ENCODE measurements around the gene CPXM2. TPM values are rescaled to one million over a fixed set of nuclear protein-coding genes. Genes with fewer than 3 reads are reported as not detected.

Gene CPXM2
- total and polyA plus RNA-seq, 10 of the 15 experiments (the other 5 are each of a cell fraction or from before 2014, with no cell fraction given): 0.08 to 1.1 (median 0.58) TPM

GRCh38 chr10:123808906-123809305, 82.7 kb downstream of the CPXM2 start:
- intact Hi-C loops (cut with micrococcal nuclease; ENCODE audit: unreplicated experiment): no loop called here
- Histone ChIP-seq H3K36me3 (ENCODE audit: control insufficient read depth in 2 of 2, insufficient read depth in 2 of 2, low read length in 1 of 2) (no peaks in the 10 kb centered on the region), H2AFZ (ENCODE audit: control insufficient read depth, low read depth, low read length) (no peak overlapping the region), H3K79me2 (ENCODE audit: control insufficient read depth, insufficient read depth, low read length) (no peaks in the 10 kb centered on the region), H3K27ac (ENCODE audit: control insufficient read depth, insufficient read depth) (no peak overlapping the region), H3K4me1 (ENCODE audit: control insufficient read depth, insufficient read depth, low read length) (no peaks in the 10 kb centered on the region), H3K4me2 (ENCODE audit: control insufficient read depth, insufficient read depth) (no peak overlapping the region), H4K20me1 (ENCODE audit: control insufficient read depth, insufficient read depth) (no peaks in the 10 kb centered on the region), H3K9ac (ENCODE audit: control insufficient read depth, insufficient read depth, low read length) (no peak overlapping the region), H3K27me3 (replicated peaks in 1 of 2; ENCODE audit: control insufficient read depth in 2 of 2, insufficient read depth in 2 of 2, low read length in 1 of 2) (peaks cover 0 to 3% of the 10 kb centered on the region in 2 experiments; a peak in 1 of 4 replicates), H3K9me3 (replicated peaks; ENCODE audit: control insufficient read depth, insufficient read depth, low read length) (no peaks in the 10 kb centered on the region), H3K4me3 (no peak overlapping the region)
- ChIA-PET SMC1A (ENCODE audit: uncharacterized antibody, unreplicated experiment) (interaction anchor here (1.7 to 2.4 kb wide), 2 partner anchors 13 to 27 kb away, joined by 6 read pairs; no protein-coding TSS in a partner anchor), RAD21 (ENCODE audit: unreplicated experiment) (no interaction called here), POLR2A (no interaction called here), CTCF (no interaction called here)
- WGBS (ENCODE audit: insufficient coverage, insufficient replicate concordance, low lambda C conversion rate, missing lambda C conversion rate): 12% methylated on average over 6 of the region's 6 CpGs
- DNase-seq (ENCODE audit: low read depth, low spot score) (no peak), ATAC-seq (peak; percentile 52; the same call in 2 of the 3 replicates), FAIRE-seq (no peak)
- in situ Hi-C loops (cut with MboI): no loop called here
- TF ChIP-seq SUZ12 (IDR thresholded peaks at IDR 0.05; ENCODE audit: unreplicated experiment) (no peak), FOS (IDR thresholded peaks at IDR 0.05; ENCODE audit: borderline replicate concordance, extremely low read depth, insufficient read length) (no peak), IRF5 (IDR thresholded peaks at IDR 0.05; ENCODE audit: borderline replicate concordance) (no peak), JUND (IDR thresholded peaks at IDR 0.05; ENCODE audit: low read depth, low read length) (no peak), NFXL1 (IDR thresholded peaks at IDR 0.05; ENCODE audit: borderline replicate concordance) (no peak), CTCF (IDR thresholded peaks at IDR 0.05 in 2 of 3, conservative IDR thresholded peaks at IDR 0.05 in 1 of 3; ENCODE audit: control insufficient read depth in 2 of 3, extremely low read depth in 1 of 3, insufficient read depth in 1 of 3, low read depth in 3 of 3, low read length in 3 of 3) (no peak), ZNF384 (IDR thresholded peaks at IDR 0.05; ENCODE audit: borderline replicate concordance, low read depth, low read length) (no peak), MYC (IDR thresholded peaks at IDR 0.05; ENCODE audit: insufficient read depth, insufficient read length, insufficient replicate concordance, low read length, severe bottlenecking) (no peak), TCF12 (IDR thresholded peaks at IDR 0.05; ENCODE audit: low read depth, low read length) (no peak), SREBF1 (IDR thresholded peaks at IDR 0.05; ENCODE audit: low read length) (no peak), RFX5 (IDR thresholded peaks at IDR 0.05; ENCODE audit: low read depth, low read length) (no peak), TCF7 (IDR thresholded peaks at IDR 0.05; ENCODE audit: borderline replicate concordance) (no peak), KDM1A (IDR thresholded peaks at IDR 0.05; ENCODE audit: borderline replicate concordance) (no peak), TCF3 (IDR thresholded peaks at IDR 0.05; ENCODE audit: borderline replicate concordance, insufficient read depth, low read depth, low read length) (no peak), YBX1 (IDR thresholded peaks at IDR 0.05) (no peak), SKIL (IDR thresholded peaks at IDR 0.05; ENCODE audit: low read depth, poor library complexity, severe bottlenecking) (no peak)
- no TSS peak for BruUV-seq (replicated peaks)
